GM19372 (cell line): Measurements from ENCODE around the gene TSPAN9.

Source experiments
- ATAC-seq: cut with Tn5 transposase; IDR thresholded peaks from one replicate; pipeline ENCODE4 v1.9.1; 2021; ENCODE audit warnings: mild to moderate bottlenecking, low read depth, moderate library complexity; ENCODE audit not compliant: unreplicated experiment

Gene TSPAN9

GRCh38 chr12:3201339-3202051 is 124.3 kb downstream of the TSPAN9 start:
- ATAC-seq = no peak

- no peak for ATAC-seq
These were observed 124.9 kb downstream of the TSPAN9 start for GRCh38 chr12:3202096-3202495.

- ATAC-seq = no peak
These were observed 125.7 kb downstream of the TSPAN9 start for GRCh38 chr12:3202734-3203446.

GRCh38 chr12:3203713-3204112 is 126.5 kb downstream of the TSPAN9 start:
- no peak for ATAC-seq

GRCh38 chr12:3204143-3204542 is 127.0 kb downstream of the TSPAN9 start:
- ATAC-seq = no peak

- no peak for ATAC-seq
These were observed 127.8 kb downstream of the TSPAN9 start for GRCh38 chr12:3204730-3205531.

- no peak for ATAC-seq
These were observed 128.8 kb downstream of the TSPAN9 start for GRCh38 chr12:3205742-3206519.

- no peak for ATAC-seq
These were observed 129.4 kb downstream of the TSPAN9 start for GRCh38 chr12:3206536-3207072.

GRCh38 chr12:3207175-3207574 is 130.0 kb downstream of the TSPAN9 start:
- ATAC-seq = no peak

GRCh38 chr12:3207858-3208257 is 130.7 kb downstream of the TSPAN9 start:
- ATAC-seq = no peak

- ATAC-seq = no peak
These were observed 136.0 kb downstream of the TSPAN9 start for GRCh38 chr12:3213188-3213587.

GRCh38 chr12:3213768-3214167 is 136.6 kb downstream of the TSPAN9 start:
- no peak for ATAC-seq

- ATAC-seq = no peak
These were observed 137.6 kb downstream of the TSPAN9 start for GRCh38 chr12:3214526-3215365.

- ATAC-seq = no peak
These were observed 138.3 kb downstream of the TSPAN9 start for GRCh38 chr12:3215410-3215975.

- no peak for ATAC-seq
These were observed 138.9 kb downstream of the TSPAN9 start for GRCh38 chr12:3216097-3216496.

- ATAC-seq = no peak
These were observed 139.8 kb downstream of the TSPAN9 start for GRCh38 chr12:3216726-3217682.

GRCh38 chr12:3217683-3218079 is 140.5 kb downstream of the TSPAN9 start:
- ATAC-seq = no peak
